ENCODE results near the gene CIAPIN1. TPM values are rescaled to one million over a fixed set of nuclear protein-coding genes. Genes with fewer than 3 reads are reported as not detected.

The CIAPIN1 gene
- total RNA-seq, 1 experiment from 2014 or later = 99.9 TPM

GRCh38 chr16:57412584-57412983 is 34.6 kb downstream of the CIAPIN1 start:
- CTCF ChIA-PET = interaction anchor here (0.6 to 2.2 kb wide), 4 partner anchors 17 to 112 kb away, joined by 3 to 8 read pairs (median 4); no protein-coding TSS in a partner anchor
- BruUV-seq (replicated peaks) = no TSS peak

GRCh38 chr16:57411362-57411976 is 35.7 kb downstream of the CIAPIN1 start:
- BruUV-seq (replicated peaks) = no TSS peak
- POLR2A ChIA-PET = interaction anchor here (0.7 kb wide), 1 partner anchor 50 kb away, joined by 3 read pairs; no protein-coding TSS in a partner anchor
- TF ChIP-seq, protein P1, sequence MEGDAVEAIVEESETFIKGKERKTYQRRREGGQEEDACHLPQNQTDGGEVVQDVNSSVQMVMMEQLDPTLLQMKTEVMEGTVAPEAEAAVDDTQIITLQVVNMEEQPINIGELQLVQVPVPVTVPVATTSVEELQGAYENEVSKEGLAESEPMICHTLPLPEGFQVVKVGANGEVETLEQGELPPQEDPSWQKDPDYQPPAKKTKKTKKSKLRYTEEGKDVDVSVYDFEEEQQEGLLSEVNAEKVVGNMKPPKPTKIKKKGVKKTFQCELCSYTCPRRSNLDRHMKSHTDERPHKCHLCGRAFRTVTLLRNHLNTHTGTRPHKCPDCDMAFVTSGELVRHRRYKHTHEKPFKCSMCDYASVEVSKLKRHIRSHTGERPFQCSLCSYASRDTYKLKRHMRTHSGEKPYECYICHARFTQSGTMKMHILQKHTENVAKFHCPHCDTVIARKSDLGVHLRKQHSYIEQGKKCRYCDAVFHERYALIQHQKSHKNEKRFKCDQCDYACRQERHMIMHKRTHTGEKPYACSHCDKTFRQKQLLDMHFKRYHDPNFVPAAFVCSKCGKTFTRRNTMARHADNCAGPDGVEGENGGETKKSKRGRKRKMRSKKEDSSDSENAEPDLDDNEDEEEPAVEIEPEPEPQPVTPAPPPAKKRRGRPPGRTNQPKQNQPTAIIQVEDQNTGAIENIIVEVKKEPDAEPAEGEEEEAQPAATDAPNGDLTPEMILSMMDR (IDR thresholded peaks at IDR 0.05; ENCODE audit: unreplicated experiment) = no peak
- intact Hi-C loops (cut with micrococcal nuclease) = loop anchor here (10.0 kb wide), 1 partner anchor 227 kb away; the partner anchor contains the start of genes PSME3IP1 and RSPRY1
- Mint-ChIP-seq H3K27me3 (ENCODE audit: insufficient read depth, unreplicated experiment) (no peaks in the 10 kb centered on the region), H3K27ac (ENCODE audit: low read depth, unreplicated experiment) (no peak overlapping the region), H3K36me3 (ENCODE audit: insufficient read depth, unreplicated experiment) (no peaks in the 10 kb centered on the region), H3K9me3 (ENCODE audit: unreplicated experiment) (no peaks in the 10 kb centered on the region), H3K4me3 (ENCODE audit: unreplicated experiment) (no peak overlapping the region), H3K4me1 (ENCODE audit: insufficient read depth, unreplicated experiment) (peaks cover 10% of the 10 kb centered on the region)
- no peak for DNase-seq (ENCODE audit: unreplicated experiment)
- CTCF ChIA-PET = interaction anchor here (0.5 to 0.7 kb wide), 3 partner anchors 9 to 533 kb away, joined by 3 to 4 read pairs (median 3); no protein-coding TSS in a partner anchor

More at GRCh38 chr16:57412584-57412983, 34.6 kb downstream of the CIAPIN1 start:
- Mint-ChIP-seq H3K9me3 (ENCODE audit: unreplicated experiment) (no peaks in the 10 kb centered on the region), H3K4me3 (ENCODE audit: unreplicated experiment) (no peak overlapping the region), H3K36me3 (ENCODE audit: insufficient read depth, unreplicated experiment) (no peaks in the 10 kb centered on the region), H3K4me1 (ENCODE audit: insufficient read depth, unreplicated experiment) (peaks cover 16% of the 10 kb centered on the region), H3K27me3 (ENCODE audit: insufficient read depth, unreplicated experiment) (no peaks in the 10 kb centered on the region), H3K27ac (ENCODE audit: low read depth, unreplicated experiment) (no peak overlapping the region)
- TF ChIP-seq, protein P1 (IDR thresholded peaks at IDR 0.05; ENCODE audit: unreplicated experiment) = no peak
- no peak for DNase-seq (ENCODE audit: unreplicated experiment)
- POLR2A ChIA-PET = interaction anchor here (1.1 to 1.9 kb wide), 2 partner anchors 34 to 112 kb away, joined by 3 to 7 read pairs; partner anchors contain the start of genes CIAPIN1 and COQ9
- intact Hi-C loops (cut with micrococcal nuclease) = loop anchor here (10.0 kb wide), 1 partner anchor 228 kb away; the partner anchor contains the start of genes PSME3IP1 and RSPRY1

GRCh38 chr16:57409870-57410587 is 37.2 kb downstream of the CIAPIN1 start:
- Mint-ChIP-seq H3K36me3 (ENCODE audit: insufficient read depth, unreplicated experiment) (no peaks in the 10 kb centered on the region), H3K4me3 (ENCODE audit: unreplicated experiment) (no peak overlapping the region), H3K9me3 (ENCODE audit: unreplicated experiment) (no peaks in the 10 kb centered on the region), H3K27me3 (ENCODE audit: insufficient read depth, unreplicated experiment) (peaks cover 6% of the 10 kb centered on the region), H3K4me1 (ENCODE audit: insufficient read depth, unreplicated experiment) (peaks cover 10% of the 10 kb centered on the region), H3K27ac (ENCODE audit: low read depth, unreplicated experiment) (peak overlapping the region; percentile 37)
- TF ChIP-seq, protein P1 (IDR thresholded peaks at IDR 0.05; ENCODE audit: unreplicated experiment) = no peak
- peak; percentile 57 for DNase-seq (ENCODE audit: unreplicated experiment)
- POLR2A ChIA-PET = interaction anchor here (1.4 kb wide), 1 partner anchor 68 kb away, joined by 5 read pairs; no protein-coding TSS in a partner anchor
- intact Hi-C loops (cut with micrococcal nuclease) = loop anchor here (10.0 kb wide), 1 partner anchor 225 kb away; the partner anchor contains the start of genes PSME3IP1 and RSPRY1
- CTCF ChIA-PET = interaction anchor here (2.0 kb wide), 1 partner anchor 9 kb away, joined by 9 read pairs; no protein-coding TSS in a partner anchor
- no TSS peak for BruUV-seq (replicated peaks)

- H3K4me3 Mint-ChIP-seq (ENCODE audit: unreplicated experiment) = no peak overlapping the region
- DNase-seq (ENCODE audit: unreplicated experiment) = no peak
- TF ChIP-seq, protein P1 (IDR thresholded peaks at IDR 0.05; ENCODE audit: unreplicated experiment) = no peak
- no TSS peak for BruUV-seq (replicated peaks)
- H3K4me1 Mint-ChIP-seq (ENCODE audit: insufficient read depth, unreplicated experiment) = peaks cover 10% of the 10 kb centered on the region
- intact Hi-C loops (cut with micrococcal nuclease) = no loop called here
- POLR2A ChIA-PET = interaction anchor here (1.4 kb wide), 1 partner anchor 67 kb away, joined by 5 read pairs; no protein-coding TSS in a partner anchor
- peaks cover 16% of the 10 kb centered on the region for H3K27me3 Mint-ChIP-seq (ENCODE audit: insufficient read depth, unreplicated experiment)
- no peaks in the 10 kb centered on the region for H3K36me3 Mint-ChIP-seq (ENCODE audit: insufficient read depth, unreplicated experiment)
- H3K27ac Mint-ChIP-seq (ENCODE audit: low read depth, unreplicated experiment) = no peak overlapping the region
- CTCF ChIA-PET = interaction anchor here (2.0 kb wide), 1 partner anchor 10 kb away, joined by 9 read pairs; no protein-coding TSS in a partner anchor
- H3K9me3 Mint-ChIP-seq (ENCODE audit: unreplicated experiment) = no peaks in the 10 kb centered on the region
Observed at GRCh38 chr16:57409065-57409464, 38.1 kb downstream of the CIAPIN1 start.

Data from MCF 10A (cell line).